Trophoblast cell (in vitro differentiated cells and primary cell): ENCODE results near the gene EPB41L1.

ENCODE experiments used
- DNase-seq, 2 donors: peaks; one replicate each; pipeline ENCODE4 v3.0.0-alpha.2; 2016
- H2AFZ ChIP-seq: 2 replicates; pipeline ENCODE4 v1.6.1; 2013; ENCODE audit warnings: low read length, moderate library complexity, mild to moderate bottlenecking; ENCODE audit not compliant: insufficient read depth, poor library complexity
- H2AK5ac ChIP-seq: 2 replicates; pipeline ENCODE4 v1.6.1; 2013; ENCODE audit warnings: mild to moderate bottlenecking, low read length
- H2BK120ac ChIP-seq: 2 replicates; pipeline ENCODE4 v1.6.1; 2013; ENCODE audit warnings: low read length, mild to moderate bottlenecking, moderate library complexity; ENCODE audit not compliant: insufficient read depth, poor library complexity
- H2BK12ac ChIP-seq: 2 replicates; pipeline ENCODE4 v1.6.1; 2013; ENCODE audit warnings: mild to moderate bottlenecking, low read length, moderate library complexity
- H2BK5ac ChIP-seq: 2 replicates; pipeline ENCODE4 v1.6.1; 2013; ENCODE audit warnings: low read length, low read depth, moderate library complexity, mild to moderate bottlenecking; ENCODE audit not compliant: poor library complexity
- H3K14ac ChIP-seq: 2 replicates; pipeline ENCODE4 v1.6.1; 2013; ENCODE audit warnings: mild to moderate bottlenecking, low read length
- H3K18ac ChIP-seq: 2 replicates; pipeline ENCODE4 v1.6.1; 2013; ENCODE audit warnings: mild to moderate bottlenecking, low read length
- H3K23ac ChIP-seq: 2 replicates; pipeline ENCODE4 v1.6.1; 2013; ENCODE audit warnings: low read length
- H3K27ac ChIP-seq: 2 replicates; pipeline ENCODE4 v1.5.1; 2013; ENCODE audit warnings: low read depth, mild to moderate bottlenecking, inconsistent platforms, low read length, moderate library complexity
- H3K27me3 ChIP-seq: 2 replicates; pipeline ENCODE4 v1.6.1; 2013; ENCODE audit warnings: inconsistent platforms, mild to moderate bottlenecking, low read length, moderate library complexity; ENCODE audit not compliant: insufficient read depth
- H3K36me3 ChIP-seq, 2 experiments: 1 replicate in 1 of 2; 2 replicates in 1 of 2; pipeline ENCODE4 v1.6.1; 2013; ENCODE audit warnings: low read length in 2 of 2, mild to moderate bottlenecking in 2 of 2, moderate library complexity in 1 of 2; ENCODE audit not compliant: insufficient read depth in 2 of 2, control insufficient read depth in 1 of 2
- H3K4ac ChIP-seq: 2 replicates; pipeline ENCODE4 v1.6.1; 2013; ENCODE audit warnings: low read depth, mild to moderate bottlenecking, low read length, moderate library complexity
- H3K4me1 ChIP-seq, 2 experiments: 1 replicate in 1 of 2; 2 replicates in 1 of 2; pipeline ENCODE4 v1.6.1; 2013; ENCODE audit warnings: low read length in 2 of 2, mild to moderate bottlenecking in 2 of 2, moderate library complexity in 1 of 2; ENCODE audit not compliant: insufficient read depth in 2 of 2, control insufficient read depth in 1 of 2
- H3K4me2 ChIP-seq: 2 replicates; pipeline ENCODE4 v1.6.1; 2013; ENCODE audit warnings: inconsistent platforms, mild to moderate bottlenecking, low read length, moderate library complexity
- H3K4me3 ChIP-seq: 2 replicates; pipeline ENCODE4 v1.5.1; 2013; ENCODE audit warnings: mild to moderate bottlenecking, low read depth, low read length, inconsistent platforms
- H3K79me1 ChIP-seq: one replicate; pipeline ENCODE4 v1.6.1; 2013; ENCODE audit warnings: low read length
- H3K79me2 ChIP-seq: 2 replicates; pipeline ENCODE4 v1.6.1; 2013; ENCODE audit warnings: low read length, mild to moderate bottlenecking; ENCODE audit not compliant: control insufficient read depth, insufficient read depth, poor library complexity
- H3K9ac ChIP-seq: 2 replicates; pipeline ENCODE4 v1.6.1; 2013; ENCODE audit warnings: mild to moderate bottlenecking, low read length
- H3K9me3 ChIP-seq: 2 replicates; pipeline ENCODE4 v1.6.1; 2013; ENCODE audit warnings: low read depth, mild to moderate bottlenecking, control low read depth, inconsistent platforms, low read length; ENCODE audit not compliant: insufficient read depth
- H4K12ac ChIP-seq: 2 replicates; pipeline ENCODE4 v1.6.1; 2013; ENCODE audit warnings: low read depth, mild to moderate bottlenecking, low read length, moderate library complexity
- H4K8ac ChIP-seq: 2 replicates; pipeline ENCODE4 v1.6.1; 2013; ENCODE audit warnings: low read depth, mild to moderate bottlenecking, low read length, moderate library complexity
- H4K91ac ChIP-seq: one replicate; pipeline ENCODE4 v1.6.1; 2013; ENCODE audit warnings: low read depth, mild to moderate bottlenecking, low read length, moderate library complexity
- WGBS: extraction: QIAGEN DNeasy Blood & Tissue Kit; methylation state at CpG from one replicate; pipeline ENCODE4 v1.1.7; 2013; ENCODE audit warnings: missing lambda C conversion rate; ENCODE audit not compliant: insufficient read length, insufficient coverage; ENCODE audit errors: extremely low coverage; 5-methylcytosine and 5-hydroxymethylcytosine counted together

EPB41L1 gene

DNA sequence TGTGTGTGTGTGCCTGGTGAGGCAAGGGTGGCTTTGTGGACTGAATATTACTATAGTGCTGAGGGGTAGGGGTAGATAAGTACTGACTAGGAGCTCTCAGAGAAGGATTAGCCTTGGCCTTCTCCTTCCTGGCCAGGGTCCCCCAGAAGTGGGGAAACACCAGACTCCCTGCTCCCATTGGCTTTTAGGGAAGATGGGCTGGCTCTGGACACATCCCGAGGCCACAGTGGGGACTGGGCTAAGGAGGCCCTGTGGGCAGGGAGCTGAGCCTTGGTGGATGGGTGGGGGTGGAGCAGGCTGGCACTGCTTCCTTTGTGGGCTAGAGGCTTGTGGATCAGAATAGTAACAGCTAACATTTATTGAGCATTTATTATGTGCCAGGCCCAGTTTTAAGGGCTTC, 3.1 kb downstream of the EPB41L1 start:
- H2BK120ac ChIP-seq = no peak overlapping the region
- no peaks in the 10 kb centered on the region for H3K79me1 ChIP-seq
- no peak overlapping the region for H4K12ac ChIP-seq
- no peak overlapping the region for H2AK5ac ChIP-seq
- H3K18ac ChIP-seq = no peak overlapping the region
- H3K9me3 ChIP-seq = peaks cover 4% of the 10 kb centered on the region
- H3K36me3 ChIP-seq = no peaks in the 10 kb centered on the region
- no peak overlapping the region for H4K8ac ChIP-seq
- no peak overlapping the region for H3K27ac ChIP-seq
- no peak overlapping the region for H3K9ac ChIP-seq
- no peaks in the 10 kb centered on the region for H3K79me2 ChIP-seq
- peaks cover 7 to 8% of the 10 kb centered on the region in 2 experiments for H3K4me1 ChIP-seq
- peaks cover 6% of the 10 kb centered on the region for H3K27me3 ChIP-seq
- H3K23ac ChIP-seq = no peak overlapping the region
- H3K4me2 ChIP-seq = no peak overlapping the region
- no peak overlapping the region for H4K91ac ChIP-seq
- no peak overlapping the region for H3K14ac ChIP-seq
- no CpG with 5 or more reads among the region's 1 CpG for WGBS
- no peak overlapping the region for H2BK5ac ChIP-seq
- no peak overlapping the region for H2AFZ ChIP-seq
- H3K4me3 ChIP-seq = no peak overlapping the region
- no peak for DNase-seq
- no peak overlapping the region for H3K4ac ChIP-seq
- H2BK12ac ChIP-seq = no peak overlapping the region

DNA sequence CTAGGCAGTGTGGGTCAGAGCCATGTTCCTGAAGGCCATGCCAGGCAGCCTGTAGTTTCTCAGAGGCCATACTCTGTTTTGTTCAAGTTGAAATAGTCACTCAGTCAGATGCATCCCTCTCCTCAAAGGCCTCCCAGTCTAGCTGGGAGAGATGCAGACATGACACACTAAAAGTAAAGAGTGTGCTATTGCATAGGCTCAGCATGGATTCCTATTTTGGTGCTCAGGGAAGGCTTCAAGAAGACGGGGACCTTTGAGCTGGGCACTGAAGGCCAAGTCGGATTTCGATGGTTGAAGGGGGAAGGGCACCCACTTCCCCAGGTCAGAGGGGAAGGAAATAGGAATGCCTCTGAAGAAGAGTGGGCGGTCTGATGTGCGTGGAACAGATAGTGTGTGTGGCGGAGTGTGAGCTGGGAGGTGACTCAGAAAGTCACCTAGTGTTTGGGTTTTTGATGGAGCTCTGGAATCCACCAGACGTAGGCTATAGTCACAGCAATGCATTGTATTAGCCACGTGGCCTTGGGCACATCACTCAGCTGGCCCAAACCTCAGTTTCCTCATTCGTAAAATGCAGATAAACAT, 3.7 kb downstream of the EPB41L1 start:
- WGBS = no CpG with 5 or more reads among the region's 9 CpGs
- Histone ChIP-seq H3K14ac (no peak overlapping the region), H3K36me3 (no peaks in the 10 kb centered on the region)

GRCh38 chr20:36159833-36160232, 5.3 kb downstream of the EPB41L1 start:
- H4K8ac ChIP-seq = no peak overlapping the region
- H2AK5ac ChIP-seq = no peak overlapping the region
- no peak overlapping the region for H3K18ac ChIP-seq
- no peak overlapping the region for H3K27ac ChIP-seq
- no peak overlapping the region for H2BK12ac ChIP-seq
- H3K27me3 ChIP-seq = peaks cover 6% of the 10 kb centered on the region
- H3K79me1 ChIP-seq = no peaks in the 10 kb centered on the region
- H4K91ac ChIP-seq = no peak overlapping the region
- H3K79me2 ChIP-seq = no peaks in the 10 kb centered on the region
- H2BK5ac ChIP-seq = no peak overlapping the region
- no peak overlapping the region for H3K4me2 ChIP-seq
- H3K36me3 ChIP-seq = no peaks in the 10 kb centered on the region
- no peak for DNase-seq
- H3K9ac ChIP-seq = no peak overlapping the region
- peaks cover 0 to under 1% of the 10 kb centered on the region in 2 experiments for H3K4me1 ChIP-seq
- H3K9me3 ChIP-seq = peaks cover 4% of the 10 kb centered on the region
- H3K4ac ChIP-seq = no peak overlapping the region
- H3K14ac ChIP-seq = no peak overlapping the region
- H2AFZ ChIP-seq = no peak overlapping the region
- no peak overlapping the region for H3K4me3 ChIP-seq
- H4K12ac ChIP-seq = no peak overlapping the region
- no peak overlapping the region for H3K23ac ChIP-seq
- H2BK120ac ChIP-seq = no peak overlapping the region

More for the DNA sequence above, 3.7 kb downstream of the EPB41L1 start:
- no peak overlapping the region for H3K23ac ChIP-seq
- no peaks in the 10 kb centered on the region for H3K79me1 ChIP-seq
- H4K12ac ChIP-seq = no peak overlapping the region
- no peak overlapping the region for H4K8ac ChIP-seq
- H2AFZ ChIP-seq = no peak overlapping the region
- no peak overlapping the region for H3K4me3 ChIP-seq
- H2BK120ac ChIP-seq = no peak overlapping the region
- no peak overlapping the region for H3K4me2 ChIP-seq
- peaks cover 6% of the 10 kb centered on the region for H3K27me3 ChIP-seq
- H4K91ac ChIP-seq = no peak overlapping the region
- no peak for DNase-seq
- H2AK5ac ChIP-seq = no peak overlapping the region
- peaks cover 4% of the 10 kb centered on the region for H3K9me3 ChIP-seq
- no peak overlapping the region for H2BK5ac ChIP-seq
- no peak overlapping the region for H3K9ac ChIP-seq
- no peaks in the 10 kb centered on the region for H3K79me2 ChIP-seq
- no peak overlapping the region for H3K4ac ChIP-seq
- peaks cover 7 to 8% of the 10 kb centered on the region in 2 experiments for H3K4me1 ChIP-seq
- no peak overlapping the region for H3K18ac ChIP-seq
- H3K27ac ChIP-seq = no peak overlapping the region
- H2BK12ac ChIP-seq = no peak overlapping the region

DNA sequence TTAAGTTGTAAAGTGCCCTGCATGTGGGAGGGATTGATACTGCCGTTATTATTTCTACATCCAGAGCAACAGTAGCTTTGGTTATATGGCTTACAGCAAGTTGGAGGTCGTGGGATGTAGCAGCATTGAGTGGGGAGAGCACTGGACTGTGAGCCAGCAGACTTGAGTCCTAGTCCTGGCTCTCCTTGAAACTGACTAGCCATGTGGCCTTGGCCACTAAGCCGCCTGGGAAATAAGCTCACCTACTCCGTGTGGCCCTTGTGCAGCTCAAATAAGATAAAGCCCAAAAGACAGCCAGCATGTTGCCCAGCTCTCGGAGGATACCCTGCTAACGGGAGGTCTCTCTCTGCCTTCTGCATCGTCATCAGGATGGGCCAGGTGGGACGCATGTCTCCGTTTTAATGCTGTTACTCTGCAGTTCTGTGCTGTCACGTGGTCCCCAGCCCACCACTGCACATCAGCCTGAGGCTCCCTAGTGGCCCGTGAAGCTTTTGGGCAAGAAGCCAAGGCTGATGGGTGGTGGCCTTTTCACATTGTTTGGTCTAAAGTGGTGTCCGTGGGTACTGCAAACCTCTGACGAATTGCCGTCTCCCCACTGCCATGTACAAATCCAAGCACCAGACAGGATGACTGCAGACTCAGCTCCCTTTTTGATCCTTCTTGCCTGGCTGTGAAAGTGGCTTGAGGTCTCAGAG, 7.9 kb downstream of the EPB41L1 start:
- Histone ChIP-seq H2BK120ac (no peak overlapping the region), H3K18ac (no peak overlapping the region), H3K27me3 (no peaks in the 10 kb centered on the region), H3K4ac (no peak overlapping the region), H3K4me1 (no peaks in the 10 kb centered on the region), H3K9me3 (no peaks in the 10 kb centered on the region), H3K79me1 (no peaks in the 10 kb centered on the region), H3K14ac (no peak overlapping the region), H3K36me3 (no peaks in the 10 kb centered on the region), H4K91ac (no peak overlapping the region), H3K4me2 (no peak overlapping the region), H3K79me2 (no peaks in the 10 kb centered on the region), H2BK5ac (no peak overlapping the region), H3K4me3 (no peak overlapping the region), H2AK5ac (no peak overlapping the region), H3K23ac (no peak overlapping the region), H2BK12ac (no peak overlapping the region), H4K12ac (no peak overlapping the region), H2AFZ (no peak overlapping the region), H3K9ac (no peak overlapping the region), H4K8ac (no peak overlapping the region), H3K27ac (no peak overlapping the region)
- DNase-seq = no peak
- WGBS = no CpG with 5 or more reads among the region's 14 CpGs
